Measurements from ENCODE around the gene OR5AN1. TPM values are rescaled to one million over a fixed set of nuclear protein-coding genes. Genes with fewer than 3 reads are reported as not detected.

OR5AN1 gene
- total RNA-seq, 1 donor from 2014 or later: not detected

- Mint-ChIP-seq H3K27ac (ENCODE audit: unreplicated experiment) (no peak overlapping the region), H3K27me3 (ENCODE audit: low read depth, unreplicated experiment) (peaks cover 5% of the 10 kb centered on the region), H3K9me3 (ENCODE audit: unreplicated experiment) (peaks cover 6% of the 10 kb centered on the region), H3K4me3 (ENCODE audit: unreplicated experiment) (no peak overlapping the region), H3K36me3 (ENCODE audit: low read depth, unreplicated experiment) (no peaks in the 10 kb centered on the region), H3K4me1 (ENCODE audit: low read depth, unreplicated experiment) (no peaks in the 10 kb centered on the region)
- Histone ChIP-seq H3K4me3 (ENCODE audit: insufficient read depth, low read depth, low read length) (no peak overlapping the region), H3K9me3 (ENCODE audit: insufficient read depth, low read depth, low read length) (peaks cover 9% of the 10 kb centered on the region), H3K79me2 (ENCODE audit: insufficient read depth, low read length) (no peaks in the 10 kb centered on the region), H3K27ac (ENCODE audit: low read depth, low read length) (no peak overlapping the region), H3K4me2 (ENCODE audit: low read length) (no peak overlapping the region), H3K9ac (ENCODE audit: low read length) (no peak overlapping the region), H3K36me3 (ENCODE audit: insufficient read depth, low read length) (no peaks in the 10 kb centered on the region), H4K20me1 (ENCODE audit: insufficient read depth, low read length) (no peaks in the 10 kb centered on the region), H2AFZ (ENCODE audit: low read depth, low read length) (no peak overlapping the region), H3K27me3 (ENCODE audit: insufficient read depth, low read length) (no peaks in the 10 kb centered on the region), H3K4me1 (ENCODE audit: insufficient read depth, low read length) (no peaks in the 10 kb centered on the region)
- TF ChIP-seq CTCF (IDR thresholded peaks at IDR 0.05; ENCODE audit: insufficient read depth, low read depth, low read length) (no peak), EZH2 (IDR thresholded peaks at IDR 0.05; ENCODE audit: insufficient read depth, low read length) (no peak)
- FAIRE-seq (no peak), DNase-seq (ENCODE audit: low read depth) (no peak)
Measured at GRCh38 chr11:59356561-59356960, 2.1 kb upstream of the OR5AN1 start.

- no peak for DNase-seq (ENCODE audit: low read depth)
- TF ChIP-seq CTCF (IDR thresholded peaks at IDR 0.05; ENCODE audit: insufficient read depth, low read depth, low read length) (no peak), EZH2 (IDR thresholded peaks at IDR 0.05; ENCODE audit: insufficient read depth, low read length) (no peak)
- Histone ChIP-seq H4K20me1 (ENCODE audit: insufficient read depth, low read length) (no peaks in the 10 kb centered on the region), H3K4me3 (ENCODE audit: insufficient read depth, low read depth, low read length) (no peak overlapping the region), H3K36me3 (ENCODE audit: insufficient read depth, low read length) (no peaks in the 10 kb centered on the region), H3K79me2 (ENCODE audit: insufficient read depth, low read length) (no peaks in the 10 kb centered on the region), H3K27ac (ENCODE audit: low read depth, low read length) (no peak overlapping the region), H3K27me3 (ENCODE audit: insufficient read depth, low read length) (no peaks in the 10 kb centered on the region), H3K4me2 (ENCODE audit: low read length) (no peak overlapping the region), H3K9me3 (ENCODE audit: insufficient read depth, low read depth, low read length) (peaks cover 9% of the 10 kb centered on the region), H2AFZ (ENCODE audit: low read depth, low read length) (no peak overlapping the region), H3K9ac (ENCODE audit: low read length) (no peak overlapping the region), H3K4me1 (ENCODE audit: insufficient read depth, low read length) (no peaks in the 10 kb centered on the region)
- Mint-ChIP-seq H3K36me3 (ENCODE audit: low read depth, unreplicated experiment) (no peaks in the 10 kb centered on the region), H3K27ac (ENCODE audit: unreplicated experiment) (no peak overlapping the region), H3K9me3 (ENCODE audit: unreplicated experiment) (peaks cover 1% of the 10 kb centered on the region), H3K4me1 (ENCODE audit: low read depth, unreplicated experiment) (no peaks in the 10 kb centered on the region), H3K27me3 (ENCODE audit: low read depth, unreplicated experiment) (no peaks in the 10 kb centered on the region), H3K4me3 (ENCODE audit: unreplicated experiment) (no peak overlapping the region)
- no peak for FAIRE-seq
Measured at GRCh38 chr11:59358020-59358419, 675 bp upstream of the OR5AN1 start.

GRCh38 chr11:59365232-59366018 lies 6.7 kb downstream of the OR5AN1 start:
- no peak overlapping the region for H2AFZ ChIP-seq (ENCODE audit: low read depth, low read length)
- no peaks in the 10 kb centered on the region for H3K36me3 Mint-ChIP-seq (ENCODE audit: low read depth, unreplicated experiment)

More at GRCh38 chr11:59365232-59366018, 6.7 kb downstream of the OR5AN1 start:
- Histone ChIP-seq H3K27ac (ENCODE audit: low read depth, low read length) (no peak overlapping the region), H3K79me2 (ENCODE audit: insufficient read depth, low read length) (no peaks in the 10 kb centered on the region), H3K4me1 (ENCODE audit: insufficient read depth, low read length) (no peaks in the 10 kb centered on the region), H3K9me3 (ENCODE audit: insufficient read depth, low read depth, low read length) (no peaks in the 10 kb centered on the region), H3K36me3 (ENCODE audit: insufficient read depth, low read length) (no peaks in the 10 kb centered on the region), H3K4me3 (ENCODE audit: insufficient read depth, low read depth, low read length) (no peak overlapping the region), H3K9ac (ENCODE audit: low read length) (no peak overlapping the region), H3K4me2 (ENCODE audit: low read length) (no peak overlapping the region), H3K27me3 (ENCODE audit: insufficient read depth, low read length) (no peaks in the 10 kb centered on the region), H4K20me1 (ENCODE audit: insufficient read depth, low read length) (no peaks in the 10 kb centered on the region)
- Mint-ChIP-seq H3K9me3 (ENCODE audit: unreplicated experiment) (no peaks in the 10 kb centered on the region), H3K4me3 (ENCODE audit: unreplicated experiment) (no peak overlapping the region), H3K27me3 (ENCODE audit: low read depth, unreplicated experiment) (peaks cover 10% of the 10 kb centered on the region), H3K27ac (ENCODE audit: unreplicated experiment) (no peak overlapping the region), H3K4me1 (ENCODE audit: low read depth, unreplicated experiment) (no peaks in the 10 kb centered on the region)
- DNase-seq (ENCODE audit: low read depth): no peak
- no peak for FAIRE-seq
- TF ChIP-seq CTCF (IDR thresholded peaks at IDR 0.05; ENCODE audit: insufficient read depth, low read depth, low read length) (no peak), EZH2 (IDR thresholded peaks at IDR 0.05; ENCODE audit: insufficient read depth, low read length) (no peak)
